A673 (cell line): ENCODE data around the gene P4HB. TPM values are rescaled to one million over a fixed set of nuclear protein-coding genes. Genes with fewer than 3 reads are reported as not detected.
A peak's percentile ranks its signal among the peaks of the same experiment; 100 is the strongest.

Source experiments
- BruUV-seq: library from RNA; stranded (reverse); fragments of 400-500 nt; replicated peaks from 2 replicates; lab custom pipeline; 2021; lab: Mats Ljungman, UMichigan
- CTCF ChIA-PET: fragments of 300-600 bp; sonication (Branson Sonifier 250); formaldehyde crosslinking; loops from one replicate; lab custom pipeline; 2022; ENCODE audit warnings: antibody characterized with exemption; lab: Charles Lee
- POLR2A ChIA-PET: fragments of 300-600 bp; sonication (Branson Sonifier 250); formaldehyde crosslinking; loops from one replicate; lab custom pipeline; 2022; ENCODE audit warnings: antibody characterized with exemption; ENCODE audit not compliant: low non-redundant PET; lab: Charles Lee
- DNase-seq: peaks from one replicate; pipeline ENCODE4 v3.0.0-alpha.2; 2015; ENCODE audit warnings: low spot score
- H3K27ac ChIP-seq: fragments of 200-600 bp; sonication (generic); 2 replicates; pipeline ENCODE4 v1.5.1; 2016; ENCODE audit warnings: mixed run types, low read depth, mild to moderate bottlenecking, mixed read lengths, antibody characterized with exemption, low read length; ENCODE audit not compliant: poor library complexity, severe bottlenecking
- H3K27me3 ChIP-seq: fragments of 200-600 bp; sonication (generic); replicated peaks from 2 replicates; pipeline ENCODE4 v1.6.1; 2017; ENCODE audit warnings: mixed run types, low read depth, mild to moderate bottlenecking, mixed read lengths, antibody characterized with exemption, low read length; ENCODE audit not compliant: insufficient read depth, poor library complexity
- H3K36me3 ChIP-seq: fragments of 200-600 bp; sonication (generic); 2 replicates; pipeline ENCODE4 v1.6.1; 2016; ENCODE audit warnings: mixed run types, mild to moderate bottlenecking, mixed read lengths, antibody characterized with exemption, low read length; ENCODE audit not compliant: insufficient read depth, poor library complexity, severe bottlenecking
- H3K4me1 ChIP-seq: fragments of 200-600 bp; sonication (generic); 2 replicates; pipeline ENCODE4 v1.6.1; 2017; ENCODE audit warnings: mixed run types, mild to moderate bottlenecking, mixed read lengths, antibody characterized with exemption, low read length; ENCODE audit not compliant: insufficient read depth, poor library complexity, severe bottlenecking
- H3K4me3 ChIP-seq: fragments of 200-600 bp; sonication (generic); 2 replicates; pipeline ENCODE4 v1.5.1; 2016; ENCODE audit warnings: low read depth, mixed run types, mild to moderate bottlenecking, mixed read lengths, low read length; ENCODE audit not compliant: poor library complexity, severe bottlenecking
- H3K9me3 ChIP-seq: fragments of 200-600 bp; sonication (generic); 2 replicates; pipeline ENCODE4 v1.6.1; 2016; ENCODE audit warnings: mixed run types, low read depth, mild to moderate bottlenecking, mixed read lengths, antibody characterized with exemption, low read length; ENCODE audit not compliant: poor library complexity, severe bottlenecking
- EZH2 ChIP-seq: fragments of 200-600 bp; sonication (generic); IDR thresholded peaks from 2 replicates; pipeline ENCODE4 v1.6.1; 2017; ENCODE audit warnings: borderline replicate concordance, low read depth, mild to moderate bottlenecking, mixed read lengths, antibody characterized with exemption, low read length; ENCODE audit not compliant: poor library complexity, severe bottlenecking
- intact Hi-C: fragments of 100-400 bp; cut with micrococcal nuclease; formaldehyde crosslinking; loops from one replicate; pipeline ENCODE4 v1.10.0; 2022; ENCODE audit not compliant: unreplicated experiment
- total RNA-seq: library from RNA; stranded (reverse); gene quantifications from 2 replicates; pipeline ENCODE4 v1.2.3, GENCODE V29; 2021
- TF ChIP-seq, protein P1 (sequence below): fragments of 300-800, 200-600 bp; sonication (generic); conservative IDR thresholded peaks from 2 replicates; pipeline ENCODE4 v1.5.1; 2017; ENCODE audit warnings: low read depth, mild to moderate bottlenecking, antibody characterized with exemption, low read length, moderate library complexity, mixed read lengths

P4HB gene
- total RNA-seq, 1 experiment from 2014 or later, result 503 TPM

DNA sequence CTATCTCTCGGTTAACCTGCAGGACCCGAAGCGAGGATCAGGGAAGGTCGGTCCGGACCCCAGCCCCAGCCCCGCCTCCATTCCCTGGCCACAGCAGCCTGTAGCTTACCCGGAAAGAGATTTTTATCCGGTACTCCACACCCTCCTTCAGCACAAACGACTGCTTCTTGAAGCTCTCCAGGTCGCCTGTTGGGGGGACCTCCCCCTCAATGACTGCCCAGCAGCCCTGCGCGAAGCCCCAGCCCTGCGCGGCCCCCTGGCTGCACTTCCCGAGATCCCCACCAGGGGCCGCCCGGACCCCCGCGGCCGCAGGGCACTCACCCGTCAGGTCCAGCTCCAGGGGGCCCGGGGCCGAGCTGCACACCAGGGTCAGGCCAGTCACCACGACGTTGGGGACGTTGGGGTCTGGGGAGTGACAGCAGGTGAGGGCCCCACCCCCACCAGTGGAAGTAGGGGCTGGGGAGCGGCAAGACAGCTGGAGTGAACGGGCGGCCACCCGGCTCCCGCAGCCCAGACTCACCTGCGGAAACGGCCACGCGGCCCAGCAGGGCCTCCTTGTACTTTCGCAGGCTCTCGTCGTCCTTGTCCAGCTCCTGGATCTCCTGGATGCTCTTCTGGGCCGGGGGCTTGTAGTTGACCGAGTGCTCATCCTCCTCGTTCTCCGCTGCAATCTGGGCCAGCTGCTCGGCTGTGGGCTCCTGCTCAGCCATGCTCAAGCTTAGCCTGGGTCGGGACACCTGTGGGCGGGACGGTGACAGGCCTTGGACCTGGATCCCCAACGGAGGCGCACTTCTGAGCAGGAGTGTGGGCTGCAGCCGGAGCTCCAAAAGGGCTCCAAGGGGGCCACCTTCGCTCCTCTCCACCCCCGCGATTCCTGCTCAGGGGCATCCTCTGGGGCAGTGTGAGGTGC, 9.1 kb upstream of the P4HB start:
- peaks cover 35% of the 10 kb centered on the region for H3K36me3 ChIP-seq
- no TSS peak for BruUV-seq
- ChIA-PET POLR2A (no interaction called here), CTCF (interaction anchor here (0.6 kb wide), 1 partner anchor 8 kb away, joined by 3 read pairs; no protein-coding TSS in a partner anchor)
- H3K9me3 ChIP-seq, result no peaks in the 10 kb centered on the region
- H3K4me1 ChIP-seq, result peaks cover 31% of the 10 kb centered on the region
- intact Hi-C loops, result no loop called here
- peak overlapping the region; percentile 94 for H3K27ac ChIP-seq
- peak overlapping the region; percentile 80 for H3K4me3 ChIP-seq
- H3K27me3 ChIP-seq, result no peaks in the 10 kb centered on the region
- no peak for TF ChIP-seq EZH2
- TF ChIP-seq, protein P1, sequence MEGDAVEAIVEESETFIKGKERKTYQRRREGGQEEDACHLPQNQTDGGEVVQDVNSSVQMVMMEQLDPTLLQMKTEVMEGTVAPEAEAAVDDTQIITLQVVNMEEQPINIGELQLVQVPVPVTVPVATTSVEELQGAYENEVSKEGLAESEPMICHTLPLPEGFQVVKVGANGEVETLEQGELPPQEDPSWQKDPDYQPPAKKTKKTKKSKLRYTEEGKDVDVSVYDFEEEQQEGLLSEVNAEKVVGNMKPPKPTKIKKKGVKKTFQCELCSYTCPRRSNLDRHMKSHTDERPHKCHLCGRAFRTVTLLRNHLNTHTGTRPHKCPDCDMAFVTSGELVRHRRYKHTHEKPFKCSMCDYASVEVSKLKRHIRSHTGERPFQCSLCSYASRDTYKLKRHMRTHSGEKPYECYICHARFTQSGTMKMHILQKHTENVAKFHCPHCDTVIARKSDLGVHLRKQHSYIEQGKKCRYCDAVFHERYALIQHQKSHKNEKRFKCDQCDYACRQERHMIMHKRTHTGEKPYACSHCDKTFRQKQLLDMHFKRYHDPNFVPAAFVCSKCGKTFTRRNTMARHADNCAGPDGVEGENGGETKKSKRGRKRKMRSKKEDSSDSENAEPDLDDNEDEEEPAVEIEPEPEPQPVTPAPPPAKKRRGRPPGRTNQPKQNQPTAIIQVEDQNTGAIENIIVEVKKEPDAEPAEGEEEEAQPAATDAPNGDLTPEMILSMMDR, result peak; percentile 96
- peak; percentile 61 for DNase-seq

DNA sequence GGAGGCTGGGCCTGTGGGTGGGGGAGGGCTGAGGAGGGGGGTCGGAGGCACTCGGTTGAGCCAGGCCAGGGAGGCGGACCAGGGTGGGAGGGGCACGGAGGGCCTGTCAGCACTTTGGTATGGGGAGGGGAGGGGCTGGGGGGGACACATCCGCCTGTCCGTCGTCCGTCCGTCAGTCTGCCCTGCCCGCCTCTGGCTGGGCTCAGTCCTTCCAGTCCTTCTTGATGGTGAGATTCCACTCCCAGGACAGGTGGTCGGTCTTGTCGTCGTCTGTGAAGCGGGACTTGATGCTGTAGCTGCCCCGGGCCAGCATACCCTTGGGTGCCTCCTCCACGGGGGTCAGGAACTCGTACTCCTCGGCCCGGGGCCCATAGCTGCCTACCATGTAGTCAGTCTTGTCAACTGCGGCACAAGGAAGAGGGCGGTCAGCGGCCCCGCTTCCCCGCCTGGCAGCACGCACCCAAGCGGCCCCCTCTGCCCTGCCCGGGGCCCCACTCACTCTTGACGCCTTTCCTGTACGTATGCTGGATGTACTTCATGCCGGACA, 8.4 kb upstream of the P4HB start:
- peaks cover 31% of the 10 kb centered on the region for H3K4me1 ChIP-seq
- no peaks in the 10 kb centered on the region for H3K9me3 ChIP-seq
- H3K4me3 ChIP-seq, result peak overlapping the region; percentile 80
- H3K27me3 ChIP-seq, result no peaks in the 10 kb centered on the region
- ChIA-PET POLR2A (interaction anchor here (0.5 kb wide), 1 partner anchor 14 kb away, joined by 3 read pairs; no protein-coding TSS in a partner anchor), CTCF (no interaction called here)
- peaks cover 37% of the 10 kb centered on the region for H3K36me3 ChIP-seq
- TSS peak; percentile 75 for BruUV-seq
- intact Hi-C loops, result no loop called here
- TF ChIP-seq, protein P1, result no peak
- no peak for TF ChIP-seq EZH2
- peak overlapping the region; percentile 94 for H3K27ac ChIP-seq
- no peak for DNase-seq

DNA sequence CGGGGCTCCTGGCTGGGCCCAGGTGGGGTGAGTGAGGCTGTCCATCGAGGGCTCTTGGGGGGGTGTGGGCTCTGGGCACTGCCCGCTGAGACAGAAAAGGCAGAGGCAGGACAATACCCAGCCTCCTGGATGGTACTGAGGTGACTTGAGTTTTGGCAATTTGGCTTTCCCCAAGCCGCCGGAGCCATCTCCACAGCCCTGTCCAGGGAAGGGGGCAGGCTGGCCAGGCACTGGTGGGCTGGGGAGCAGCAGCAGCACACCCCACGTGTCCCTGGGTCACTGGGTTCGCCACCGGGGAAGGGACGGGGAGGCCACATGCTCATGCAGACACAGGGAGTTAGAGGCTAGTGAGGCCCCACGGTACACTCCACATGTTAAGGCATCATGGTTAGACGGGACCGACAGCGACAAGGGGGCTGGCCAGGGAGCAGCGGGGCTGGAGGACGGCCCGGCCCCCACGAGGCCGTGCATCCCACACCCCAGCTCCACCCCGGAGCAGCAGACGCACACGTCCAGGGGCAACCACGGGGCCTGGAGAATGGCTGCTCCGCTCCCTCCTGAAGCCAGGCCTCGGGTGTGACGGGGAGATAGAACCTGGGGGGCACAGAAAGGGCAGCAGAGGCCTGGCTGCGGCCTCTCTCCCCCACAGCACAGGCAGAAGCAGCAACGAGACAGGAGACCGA, 7.8 kb upstream of the P4HB start:
- TF ChIP-seq EZH2, result no peak
- TF ChIP-seq, protein P1, result no peak
- no peak overlapping the region for H3K4me3 ChIP-seq
- ChIA-PET POLR2A (interaction anchor here (0.5 kb wide), 1 partner anchor 13 kb away, joined by 3 read pairs; no protein-coding TSS in a partner anchor), CTCF (no interaction called here)
- intact Hi-C loops, result no loop called here
- peaks cover 31% of the 10 kb centered on the region for H3K4me1 ChIP-seq
- BruUV-seq, result no TSS peak
- H3K27me3 ChIP-seq, result no peaks in the 10 kb centered on the region
- no peaks in the 10 kb centered on the region for H3K9me3 ChIP-seq
- peaks cover 43% of the 10 kb centered on the region for H3K36me3 ChIP-seq
- no peak for DNase-seq
- peak overlapping the region; percentile 81 for H3K27ac ChIP-seq
